H1 (cell line): Measurements from ENCODE around the gene NXN. TPM values are rescaled to one million over a fixed set of nuclear protein-coding genes. Genes with fewer than 3 reads are reported as not detected.

Experiments
- ASH2L ChIP-seq: fragments of 200-600, 300-600 bp; sonication (generic); IDR thresholded peaks from one replicate; pipeline ENCODE4 v1.7.1; 2017; ENCODE audit warnings: low read length
- CBX8 ChIP-seq: fragments of 300-800, 300-1000 bp; sonication (generic); IDR thresholded peaks from 2 replicates; pipeline ENCODE4 v1.7.1; 2016; ENCODE audit warnings: low read depth, low read length, borderline replicate concordance
- CHD2 ChIP-seq: IDR thresholded peaks from 2 replicates; pipeline ENCODE4 v1.6.1; 2012; ENCODE audit warnings: low read length, improper control_type of control experiment
- EP300 ChIP-seq, 2 experiments: IDR thresholded peaks; 1 replicate in 1 of 2; 2 replicates in 1 of 2; pipeline ENCODE4 v1.6.1; 2011 to 2012; ENCODE audit warnings: low read depth in 2 of 2, low read length in 2 of 2, mild to moderate bottlenecking in 2 of 2, borderline replicate concordance in 1 of 2, inconsistent platforms in 1 of 2, moderate library complexity in 1 of 2
- GABPA ChIP-seq: IDR thresholded peaks from 2 replicates; pipeline ENCODE4 v1.6.1; 2011; ENCODE audit warnings: mild to moderate bottlenecking, low read length, moderate library complexity, borderline replicate concordance; ENCODE audit not compliant: insufficient read depth
- HDAC2 ChIP-seq, 2 experiments: fragments of 300-600 bp in 1 of 2; sonication (generic) in 1 of 2; IDR thresholded peaks; 2 replicates each; pipeline ENCODE4 v1.6.1; 2011 to 2012; ENCODE audit warnings: low read depth in 2 of 2, low read length in 2 of 2, mild to moderate bottlenecking in 2 of 2, moderate library complexity in 2 of 2, borderline replicate concordance in 1 of 2, inconsistent platforms in 1 of 2
- KDM1A ChIP-seq: fragments of 200-600, 300-600 bp; sonication (generic); IDR thresholded peaks from 2 replicates; pipeline ENCODE4 v1.7.1; 2016; ENCODE audit warnings: mild to moderate bottlenecking, low read length, borderline replicate concordance
- KDM4A ChIP-seq: IDR thresholded peaks from one replicate; pipeline ENCODE4 v1.7.1; 2012; ENCODE audit warnings: low read depth, mild to moderate bottlenecking, moderate library complexity, low read length, inconsistent platforms; ENCODE audit not compliant: severe bottlenecking
- MAFK ChIP-seq: IDR thresholded peaks from 2 replicates; pipeline ENCODE4 v1.6.1; 2012; ENCODE audit warnings: low read depth, mild to moderate bottlenecking, improper control_type of control experiment, low read length
- NRF1 ChIP-seq: IDR thresholded peaks from 2 replicates; pipeline ENCODE4 v1.6.1; 2011; ENCODE audit warnings: mild to moderate bottlenecking, low read depth, low read length, improper control_type of control experiment
- PHF8 ChIP-seq: fragments of 200-600 bp; sonication (generic); conservative IDR thresholded peaks from 2 replicates; pipeline ENCODE4 v1.7.1; 2012; ENCODE audit warnings: low read depth, mild to moderate bottlenecking, inconsistent platforms, low read length, moderate library complexity
- POLR2A ChIP-seq, 2 experiments: IDR thresholded peaks; 1 replicate in 1 of 2; 2 replicates in 1 of 2; pipeline ENCODE4 v1.6.1; 2011; ENCODE audit warnings: low read depth in 2 of 2, low read length in 2 of 2, mild to moderate bottlenecking in 2 of 2; ENCODE audit errors: control extremely low read depth in 1 of 2
- RBBP5 ChIP-seq: IDR thresholded peaks from 2 replicates; pipeline ENCODE4 v1.7.1; 2012; ENCODE audit warnings: low read depth, mild to moderate bottlenecking, inconsistent platforms, low read length, moderate library complexity, borderline replicate concordance
- SAP30 ChIP-seq: fragments of 300-600 bp; sonication (generic); IDR thresholded peaks from 2 replicates; pipeline ENCODE4 v1.7.1; 2012; ENCODE audit warnings: low read length, moderate library complexity, mild to moderate bottlenecking, inconsistent platforms; ENCODE audit not compliant: insufficient read depth, insufficient replicate concordance
- SIRT6 ChIP-seq: IDR thresholded peaks from one replicate; pipeline ENCODE4 v1.7.1; 2012; ENCODE audit warnings: low read length, inconsistent platforms
- SP1 ChIP-seq: IDR thresholded peaks from 2 replicates; pipeline ENCODE4 v1.6.1; 2011; ENCODE audit warnings: low read depth, low read length
- SUZ12 ChIP-seq: fragments of 200-600 bp; sonication (generic); IDR thresholded peaks from 2 replicates; pipeline ENCODE4 v1.6.1; 2012; ENCODE audit warnings: mild to moderate bottlenecking, inconsistent platforms, low read length, moderate library complexity, mixed read lengths
- TAF1 ChIP-seq: IDR thresholded peaks from 2 replicates; pipeline ENCODE4 v1.6.1; 2011; ENCODE audit warnings: mild to moderate bottlenecking, low read depth, low read length
- TAF7 ChIP-seq: optimal IDR thresholded peaks from 2 replicates; pipeline ENCODE3; 2011; ENCODE audit warnings: low read depth, mild to moderate bottlenecking, inconsistent platforms, low read length, moderate library complexity, borderline replicate concordance
- TBP ChIP-seq: IDR thresholded peaks from 2 replicates; pipeline ENCODE4 v1.6.1; 2011; ENCODE audit warnings: low read depth, low read length, improper control_type of control experiment
- USF2 ChIP-seq: IDR thresholded peaks from 2 replicates; pipeline ENCODE4 v1.6.1; 2011; ENCODE audit warnings: low read length, improper control_type of control experiment
- polyA plus RNA-seq, 7 experiments: library from polyadenylated mRNA; depleted of rRNA in 3 of 7; stranded (reverse) in 5 of 7; unstranded in 2 of 7; fragments of >200 nt in 5 of 7; fragments of 200-250 nt in 2 of 7; gene quantifications; 1 replicate in 5 of 7; 2 replicates in 1 of 7; 4 replicates in 1 of 7; pipeline versions ENCODE4 v1.2.1 to v1.2.3, GENCODE V29; 2011 to 2013; ENCODE audit warnings: missing spikeins in 2 of 7, mixed read lengths in 2 of 7
- total RNA-seq: library from RNA; stranded (reverse); fragmentation: NEBNext Ultra II Directional; extraction: Animal tissue kit (Norgen Biotek cat#: 25700); gene quantifications from 2 replicates; pipeline ENCODE4 v1.2.1, GENCODE V29; 2021
- TF ChIP-seq, protein P1 (sequence below): IDR thresholded peaks from 2 replicates; pipeline ENCODE4 v1.6.1; 2012; ENCODE audit warnings: inconsistent platforms

The NXN gene
- total and polyA plus RNA-seq, 2 of the 8 experiments (the other 6 are each of a cell fraction or from before 2014, with no cell fraction given): 94.1 to 107 TPM

DNA sequence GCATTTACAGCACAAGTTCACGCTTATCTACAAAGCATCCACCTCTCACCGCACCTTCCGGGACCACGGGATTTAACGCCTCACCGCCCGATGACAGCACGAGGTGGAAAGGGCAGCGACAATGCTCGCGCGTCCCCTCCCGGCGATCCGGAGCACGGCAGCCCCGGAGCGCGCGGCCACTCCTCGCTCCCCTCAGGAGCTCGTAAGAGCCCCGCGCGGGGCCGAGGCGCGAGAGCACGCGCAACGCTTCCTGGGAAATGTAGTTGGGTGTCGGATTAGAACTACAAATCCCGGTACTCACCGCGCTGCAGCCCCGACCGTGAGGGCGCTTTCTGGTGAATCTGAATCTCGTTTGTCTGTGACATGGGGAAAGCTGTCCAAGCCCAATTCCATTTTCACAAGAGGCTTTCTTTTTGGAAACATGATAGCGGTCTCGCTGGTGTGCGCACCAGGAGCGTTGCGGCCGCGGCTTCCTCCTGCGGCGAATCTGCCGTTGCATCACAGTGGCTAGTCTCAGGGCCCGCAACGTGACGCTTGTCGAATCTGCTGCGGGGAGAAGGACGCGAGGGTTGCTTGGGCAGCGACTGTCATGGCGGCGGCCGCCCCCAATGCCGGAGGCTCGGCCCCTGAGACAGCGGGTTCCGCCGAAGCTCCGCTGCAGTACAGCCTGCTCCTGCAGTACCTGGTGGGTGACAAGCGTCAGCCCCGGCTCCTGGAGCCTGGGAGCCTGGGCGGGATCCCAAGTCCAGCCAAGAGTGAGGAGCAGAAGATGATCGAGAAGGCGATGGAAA, 17.2 kb upstream of the NXN start, which contains the start of gene TIMM22 (continued):
- TF ChIP-seq USF2 (no peak; the same call in 1 of the 2 replicates), CBX8 (no peak), SIRT6 (no peak), SAP30 (no peak), POLR2A (IDR thresholded peaks at IDR 0.05; ENCODE audit: control extremely low read depth in 1 of 2, low read depth in 2 of 2, low read length in 2 of 2) (peak; percentile 79 to 93), GABPA (peak; percentile 56; the same call in 1 of the 2 replicates), SP1 (0 out of 2 replicates have a peak, but pooled peaks have one; percentile 52), TAF7 (peak; percentile 98), SUZ12 (no peak), TBP (peak; percentile 93), PHF8 (peak; percentile 98), TAF1 (peak; percentile 99), MAFK (no peak), RBBP5 (peak; percentile 83), HDAC2 (IDR thresholded peaks at IDR 0.05; ENCODE audit: borderline replicate concordance in 1 of 2, low read depth in 2 of 2, low read length in 2 of 2) (peak; percentile 95 to 98; a peak in 3 of 4 replicates), NRF1 (no peak), CHD2 (peak; percentile 85), KDM4A (peak; percentile 39), ASH2L (peak; percentile 95), EP300 (IDR thresholded peaks at IDR 0.05; ENCODE audit: borderline replicate concordance in 1 of 2, low read depth in 2 of 2, low read length in 2 of 2) (peak; percentile 38 to 99; a peak in 2 of 3 replicates), KDM1A (no peak)
- TF ChIP-seq, protein P1, sequence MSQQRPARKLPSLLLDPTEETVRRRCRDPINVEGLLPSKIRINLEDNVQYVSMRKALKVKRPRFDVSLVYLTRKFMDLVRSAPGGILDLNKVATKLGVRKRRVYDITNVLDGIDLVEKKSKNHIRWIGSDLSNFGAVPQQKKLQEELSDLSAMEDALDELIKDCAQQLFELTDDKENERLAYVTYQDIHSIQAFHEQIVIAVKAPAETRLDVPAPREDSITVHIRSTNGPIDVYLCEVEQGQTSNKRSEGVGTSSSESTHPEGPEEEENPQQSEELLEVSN: peak; percentile 95
